GM21515 (cell line): ENCODE results near the gene TBCA.
"Not testable (repeated sequence)": the region's sequence is repeated elsewhere in the genome, so short reads cannot be mapped to it uniquely, and the experiment has no call there.

ENCODE experiments used
- ATAC-seq: cut with Tn5 transposase; IDR thresholded peaks from one replicate; pipeline ENCODE4 v1.9.1; 2021; ENCODE audit not compliant: unreplicated experiment

Gene TBCA

DNA sequence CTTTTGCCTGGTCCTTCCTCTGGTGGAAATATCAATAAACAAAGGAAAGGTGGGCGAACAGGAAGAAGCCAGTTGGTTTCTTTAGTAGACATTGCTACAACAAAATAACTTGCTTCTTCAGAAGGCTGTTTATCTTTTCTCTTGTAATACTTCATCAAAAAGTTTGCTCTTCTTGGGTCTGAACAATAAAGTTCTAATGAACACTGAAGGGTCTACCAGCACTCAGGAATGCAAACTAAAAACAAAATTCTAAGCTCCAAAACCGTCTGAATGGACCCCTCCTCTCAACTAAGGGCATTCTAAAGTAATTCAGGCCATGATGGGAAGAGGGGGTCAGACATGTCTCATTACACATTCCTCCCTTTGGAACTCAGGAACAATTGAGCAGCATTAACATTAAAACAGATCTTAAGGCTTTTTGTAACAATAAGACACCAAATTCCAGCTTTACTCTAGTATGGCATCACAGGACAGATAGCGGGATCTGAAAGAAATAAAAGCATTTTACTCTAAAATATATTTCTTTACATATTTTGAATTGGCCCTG is 2.3 kb downstream of the TBCA start:
- no peak for ATAC-seq

DNA sequence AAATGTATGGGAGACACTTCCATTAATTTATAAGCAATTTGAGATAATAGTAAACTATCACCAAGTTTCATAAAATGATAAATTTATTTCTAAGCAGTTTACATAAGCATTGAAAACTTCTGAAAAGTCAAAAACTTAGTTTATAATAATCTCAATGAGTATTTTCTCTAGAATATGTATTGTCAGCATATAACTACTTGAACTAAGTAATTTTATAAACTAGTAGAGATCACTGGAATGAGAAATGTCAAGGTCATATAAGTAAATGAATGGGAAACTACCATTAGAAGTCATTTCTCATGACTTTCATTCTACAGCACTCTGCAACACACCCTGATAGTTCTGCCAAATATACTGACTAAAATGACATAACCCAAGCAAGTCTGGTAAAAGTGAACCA is 3.4 kb downstream of the TBCA start:
- no peak for ATAC-seq

DNA sequence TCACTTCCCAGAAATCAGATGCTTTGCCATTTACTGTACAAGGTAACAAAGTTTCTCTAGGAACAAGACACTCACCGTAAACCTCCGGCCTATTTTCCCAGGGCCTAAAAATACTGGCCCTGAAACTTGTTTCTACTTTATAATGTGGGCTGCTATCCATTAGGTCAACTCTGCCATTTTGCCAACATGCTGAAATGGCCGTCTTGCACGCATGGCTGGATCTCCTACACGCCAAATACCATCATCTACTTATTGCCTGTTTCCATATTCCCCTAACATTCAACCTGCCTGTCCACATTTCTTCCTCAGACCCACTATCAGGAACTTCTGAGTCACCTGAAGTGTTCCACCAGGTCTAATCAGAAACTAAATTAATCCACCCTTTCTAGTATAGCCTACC is 4.7 kb downstream of the TBCA start:
- ATAC-seq, result no peak

DNA sequence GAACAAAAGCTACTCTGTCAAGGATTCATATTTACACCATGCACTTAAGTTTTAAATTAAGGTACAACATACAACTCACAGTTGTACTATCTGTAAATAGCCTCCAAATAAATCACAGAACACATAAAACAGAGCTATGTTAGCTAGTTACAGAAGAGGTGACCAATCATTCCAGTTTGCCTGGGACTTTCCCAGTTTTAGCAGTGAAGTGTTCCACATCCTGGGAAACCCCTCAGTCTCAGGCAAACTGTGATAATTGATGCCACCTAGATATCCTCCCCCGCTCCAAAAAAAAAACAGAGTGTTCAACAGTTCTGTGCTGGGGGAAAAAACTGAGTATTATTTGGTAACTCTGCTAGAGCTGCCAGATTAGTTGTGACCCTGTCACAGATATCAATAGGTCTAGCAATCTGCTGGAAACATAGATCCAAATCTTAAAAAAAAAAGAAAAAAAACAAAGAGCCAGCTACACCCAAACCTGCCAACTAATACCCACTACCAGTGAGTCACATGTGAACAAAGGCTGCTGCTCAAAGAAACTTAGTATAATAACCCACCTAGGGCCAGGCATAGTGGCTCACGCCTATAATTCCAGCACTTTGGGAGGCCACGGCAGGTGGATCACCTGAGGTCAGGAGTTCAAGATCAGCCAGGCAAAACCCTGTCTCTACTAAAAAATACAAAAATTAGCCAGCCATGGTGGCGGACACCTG is 5.7 kb downstream of the TBCA start:
- ATAC-seq, result no peak

DNA sequence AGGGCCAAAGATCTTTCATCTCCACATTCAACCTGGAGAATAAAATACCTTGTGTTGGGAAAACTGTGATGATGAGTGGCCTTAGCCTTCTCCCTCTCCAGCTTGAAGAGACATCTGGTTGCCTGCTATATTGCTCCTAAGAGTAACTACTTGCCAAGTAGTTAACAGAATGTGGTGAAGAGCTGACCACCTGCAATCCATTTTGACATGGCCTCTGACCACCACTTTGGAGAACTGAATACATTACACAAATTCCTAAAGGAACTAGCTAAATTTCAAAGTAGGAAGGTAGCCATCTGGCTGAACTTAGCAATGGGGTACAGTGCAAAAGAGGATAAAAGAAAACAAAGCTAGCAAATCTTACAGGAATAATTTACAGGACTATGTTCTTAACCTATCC is 7.2 kb downstream of the TBCA start:
- no peak for ATAC-seq

DNA sequence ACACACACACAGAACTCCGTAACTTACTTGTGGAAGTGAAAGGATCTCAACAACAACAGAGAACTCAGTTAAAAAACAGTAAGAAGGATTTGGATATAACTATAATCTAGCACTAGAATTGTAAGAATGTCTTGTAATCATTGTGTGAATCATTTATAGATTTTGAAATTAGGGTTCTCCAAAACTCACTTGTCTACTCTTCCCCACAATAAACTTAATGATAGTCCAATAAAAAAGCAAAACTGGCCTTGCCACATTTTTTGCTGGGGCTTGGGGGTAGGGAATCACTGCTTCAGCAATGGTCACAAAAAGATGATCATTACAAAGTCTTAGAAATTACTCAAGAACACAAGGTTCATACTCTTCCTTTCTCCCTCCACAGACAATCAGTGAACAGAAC is 8.8 kb downstream of the TBCA start:
- ATAC-seq, result no peak

DNA sequence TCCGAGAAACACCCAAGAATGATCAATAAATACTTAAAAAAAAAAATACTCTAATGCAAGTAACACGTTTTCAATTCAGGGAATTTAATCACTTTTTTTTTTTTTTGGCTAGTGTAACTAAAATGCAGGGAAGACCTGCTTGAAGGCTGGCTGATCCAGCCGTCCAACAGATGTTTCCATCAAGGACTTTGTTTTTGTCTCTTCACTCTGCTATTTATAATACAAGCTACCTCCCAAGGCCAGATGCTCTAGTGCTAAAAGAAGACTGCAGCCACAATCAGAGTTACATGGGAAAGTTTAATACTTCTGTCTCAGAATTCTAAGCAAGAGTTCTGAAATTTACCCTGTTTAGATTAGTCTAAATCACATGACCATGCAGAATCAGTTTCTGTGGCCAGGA is 14.5 kb downstream of the TBCA start:
- ATAC-seq, result no peak

DNA sequence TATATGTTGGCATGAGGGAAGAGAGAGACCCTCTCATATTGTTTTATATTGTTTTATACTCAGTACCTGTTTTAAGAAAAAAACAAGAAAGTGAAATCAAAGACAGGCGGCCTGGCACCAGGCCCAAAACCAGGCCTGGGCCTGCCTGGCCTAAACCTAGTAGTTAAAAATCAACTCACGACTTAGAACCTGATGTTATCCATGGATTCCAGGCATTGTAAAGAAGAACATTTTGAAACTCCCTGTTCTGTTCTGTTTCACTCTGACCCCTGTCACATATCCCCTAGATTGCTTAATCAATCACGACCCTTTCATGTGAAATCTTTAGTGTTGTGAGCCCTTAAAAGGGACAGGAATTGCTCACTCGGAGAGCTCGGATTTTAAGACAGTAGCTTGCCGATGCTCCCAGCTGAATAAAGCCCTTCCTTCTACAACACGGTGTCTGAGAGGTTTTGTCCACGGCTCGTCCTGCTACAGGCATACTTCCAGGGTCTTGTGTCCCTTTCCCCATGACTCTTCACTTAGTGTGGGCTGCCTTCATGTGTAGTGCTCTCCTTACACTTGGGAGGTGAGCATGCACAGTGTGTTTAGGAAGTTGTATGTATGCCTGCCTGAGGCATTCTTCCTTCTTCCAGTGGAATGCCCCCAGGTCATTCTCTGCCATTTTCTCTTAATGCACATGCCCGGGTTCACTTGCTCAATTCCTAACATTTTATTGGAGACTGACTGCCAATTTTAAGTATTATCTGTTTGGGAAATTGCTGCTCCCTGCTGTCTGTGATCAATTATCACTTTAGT is 17.8 kb downstream of the TBCA start:
- no peak for ATAC-seq

DNA sequence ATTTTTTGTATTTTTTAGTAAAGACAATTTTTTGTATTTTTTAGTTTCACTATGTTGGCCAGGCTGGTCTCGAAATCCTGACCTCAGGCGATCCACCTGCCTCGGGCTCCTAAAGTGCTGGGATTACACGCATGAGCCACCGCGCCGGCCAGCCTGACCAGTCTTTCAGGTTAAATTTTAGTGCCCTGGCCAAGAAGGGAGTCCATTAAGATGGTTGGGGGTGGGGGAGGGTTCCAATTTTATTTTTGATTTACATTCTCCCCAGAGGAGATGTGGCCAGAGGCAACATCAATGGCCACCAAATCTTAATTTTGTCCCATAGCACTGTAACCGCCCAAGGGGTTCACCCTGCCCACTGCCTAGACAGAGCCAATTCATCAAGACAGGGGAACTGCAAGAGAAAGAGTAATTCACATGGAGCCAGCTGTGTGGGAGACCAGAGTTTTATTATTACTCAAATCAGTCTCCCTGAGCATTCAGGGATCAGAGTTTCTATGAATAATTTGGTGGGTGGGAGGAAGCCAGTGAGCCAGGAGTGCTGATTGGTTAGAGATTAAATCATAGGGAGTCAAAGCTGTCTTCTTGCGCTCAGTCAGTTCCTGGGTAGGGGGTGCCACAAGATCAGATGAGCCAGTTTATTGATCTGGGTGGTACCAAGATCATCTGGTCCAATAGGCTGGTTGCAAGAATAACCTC is 24.7 kb downstream of the TBCA start:
- ATAC-seq, result no peak

DNA sequence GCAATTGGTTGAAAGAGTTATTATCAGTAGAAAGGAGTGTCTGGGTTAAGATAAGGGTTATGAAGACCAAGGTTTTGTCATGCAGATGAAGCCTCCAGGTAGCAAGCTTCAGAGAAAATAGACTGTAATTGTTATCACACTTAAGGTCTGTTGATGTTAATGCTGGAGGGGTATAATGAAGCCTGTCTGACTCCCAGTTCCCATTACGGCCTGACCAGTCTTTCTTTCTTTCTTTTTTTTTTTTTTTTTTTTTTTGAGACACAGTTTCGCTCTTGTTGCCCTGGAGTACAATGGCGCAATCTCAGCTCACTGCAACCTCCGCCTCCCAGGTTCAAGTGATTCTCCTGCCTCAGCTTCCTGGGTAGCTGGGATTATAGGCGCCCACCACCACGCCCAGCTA is 25.2 kb downstream of the TBCA start:
- not testable (repeated sequence) for ATAC-seq

DNA sequence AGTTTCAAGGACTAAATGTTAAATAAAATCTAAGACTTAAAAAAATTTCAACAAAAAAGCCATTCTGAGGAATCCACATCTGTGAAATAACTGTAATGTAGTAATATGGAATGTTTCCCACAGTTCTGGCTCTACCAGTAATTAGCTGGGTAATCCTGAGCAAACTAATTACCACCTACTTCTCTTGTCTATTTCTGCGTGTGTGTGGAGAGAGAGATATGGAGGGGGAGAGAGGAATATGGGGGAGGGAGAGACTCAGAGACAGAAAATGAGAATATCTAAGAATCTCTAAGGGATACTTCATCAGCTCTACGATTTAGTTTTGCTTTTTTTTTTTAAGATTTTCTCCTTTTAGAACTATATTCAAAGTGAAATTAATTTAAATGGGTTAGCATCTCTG is 28.0 kb downstream of the TBCA start:
- ATAC-seq, result no peak

DNA sequence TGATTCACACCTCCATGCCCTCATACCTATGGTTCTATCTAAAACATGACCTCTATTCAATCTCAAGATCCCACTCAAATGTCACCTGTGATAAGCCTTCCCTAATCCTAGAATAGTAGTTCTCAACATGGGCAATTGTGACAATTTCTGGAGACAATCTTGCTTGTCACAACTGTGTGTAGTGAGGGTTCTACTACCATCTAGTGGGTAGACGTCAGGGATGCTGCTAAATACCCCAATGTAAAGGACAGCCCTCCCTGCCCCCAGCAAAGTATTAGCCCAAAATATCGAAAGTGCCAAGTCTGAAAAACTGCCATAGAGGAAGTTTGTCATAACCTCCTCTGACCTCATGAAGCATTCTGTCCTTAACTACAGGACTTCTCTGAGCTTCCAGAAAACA is 32.0 kb downstream of the TBCA start:
- ATAC-seq, result no peak

DNA sequence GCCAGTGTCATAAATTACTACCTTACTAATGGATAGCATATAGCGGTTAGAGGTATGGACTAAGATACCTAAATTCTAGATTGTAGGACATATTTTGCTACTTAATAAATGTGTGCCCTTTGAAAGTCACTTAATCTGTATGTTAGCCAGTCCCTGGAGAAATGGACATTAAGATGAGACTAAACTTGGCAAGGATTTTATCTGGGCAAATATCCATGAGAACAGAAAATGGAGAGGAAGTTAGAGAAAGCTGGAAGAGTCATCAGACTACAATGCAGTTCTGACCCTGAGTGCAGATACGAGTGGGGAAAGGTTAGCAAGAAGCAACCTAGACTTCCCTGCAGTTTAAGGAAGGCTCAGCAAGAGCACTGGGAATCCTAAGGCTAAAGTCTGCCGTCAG is 33.0 kb downstream of the TBCA start:
- ATAC-seq, result no peak

DNA sequence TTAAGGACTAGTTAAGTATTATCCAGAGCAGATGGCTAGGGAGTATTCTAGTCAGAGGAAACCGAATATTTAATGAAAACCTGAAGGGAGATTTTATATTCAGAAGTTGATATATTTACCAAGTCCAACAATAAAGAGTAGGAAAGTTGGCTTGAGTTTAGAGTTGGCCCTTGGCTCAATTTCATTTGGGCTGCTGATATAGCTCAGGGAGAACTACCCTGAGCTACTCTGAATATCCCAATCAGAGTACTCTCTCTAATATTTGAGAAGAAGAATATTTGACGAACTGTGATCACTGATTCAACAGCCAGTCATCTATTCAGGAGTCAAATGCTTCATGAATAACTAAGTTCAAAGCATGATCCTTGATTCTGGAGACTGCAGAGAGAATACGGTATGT is 34.5 kb downstream of the TBCA start:
- no peak for ATAC-seq

DNA sequence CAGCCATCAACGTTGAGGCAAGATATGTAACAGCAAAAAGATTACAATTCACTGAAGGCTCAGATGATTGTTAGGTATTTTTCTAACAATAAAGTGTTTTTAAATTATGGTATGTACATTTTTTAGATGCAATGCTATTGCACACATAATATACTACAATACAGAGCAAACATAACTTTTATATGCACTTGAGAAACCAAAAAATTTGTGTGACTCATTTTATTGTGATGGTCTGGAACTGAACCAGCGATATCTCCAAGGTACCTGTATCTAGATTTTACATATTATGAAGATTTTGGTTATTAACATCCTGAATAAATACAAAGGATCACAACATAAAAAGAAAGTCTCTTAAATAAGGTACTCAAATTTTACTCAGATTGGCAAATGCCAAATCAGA is 41.3 kb downstream of the TBCA start:
- ATAC-seq, result no peak

DNA sequence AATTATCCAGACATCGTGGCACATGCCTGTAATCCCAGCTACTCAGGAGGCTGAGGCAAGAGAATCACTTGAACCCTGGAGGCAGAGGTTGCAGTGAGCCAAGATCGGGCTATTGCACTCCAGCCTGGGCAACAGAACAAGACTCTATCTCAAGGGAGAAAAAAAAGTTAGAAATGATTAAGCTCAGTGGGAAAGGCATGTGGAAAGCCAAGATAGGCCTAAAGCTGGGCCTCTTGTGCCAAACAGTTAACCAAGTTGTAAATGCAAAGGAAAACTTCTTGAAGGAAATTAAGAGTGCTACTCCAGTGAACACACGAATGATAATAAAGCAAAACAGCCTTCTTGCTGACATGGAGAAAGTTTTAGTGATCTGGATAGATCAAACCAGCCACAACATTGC is 43.0 kb downstream of the TBCA start:
- ATAC-seq, result no peak

DNA sequence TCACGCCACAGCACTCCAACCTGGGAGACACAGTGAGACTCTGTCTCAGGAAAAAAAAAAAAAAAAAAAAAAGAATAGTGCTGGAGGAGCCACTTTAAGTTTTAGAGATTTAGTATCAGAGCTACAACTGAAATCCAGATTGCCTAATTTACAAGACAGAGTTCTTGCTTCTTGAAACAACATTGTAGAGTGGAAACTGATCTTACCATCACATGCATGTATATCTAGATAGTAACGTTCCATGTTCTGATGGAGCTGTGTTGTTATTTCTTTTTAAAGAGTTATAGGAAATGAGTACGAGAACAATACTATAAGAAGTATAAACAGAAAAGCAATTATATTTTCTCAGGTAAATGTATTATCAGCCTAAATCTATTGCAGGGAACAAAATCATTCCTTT is 48.9 kb downstream of the TBCA start:
- ATAC-seq, result no peak

DNA sequence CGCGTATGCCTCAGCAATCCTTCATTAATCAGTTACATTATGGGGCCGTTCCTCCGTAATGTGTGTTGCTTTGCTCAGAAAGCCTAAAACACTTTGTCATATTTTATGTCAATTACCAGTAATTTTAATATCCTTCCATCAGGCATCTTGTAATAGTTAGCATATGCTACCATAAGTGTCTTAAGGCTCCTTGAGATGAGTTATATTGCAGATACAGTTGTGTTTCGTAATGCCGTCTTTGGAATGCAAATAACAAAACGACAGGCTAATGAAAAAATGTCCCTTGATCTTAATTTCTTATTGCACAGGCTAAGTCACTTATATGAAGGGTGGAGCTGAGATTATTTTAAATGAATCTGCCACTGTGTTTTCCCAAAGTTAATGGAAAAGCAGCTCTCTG is 50.5 kb downstream of the TBCA start:
- ATAC-seq, result no peak

DNA sequence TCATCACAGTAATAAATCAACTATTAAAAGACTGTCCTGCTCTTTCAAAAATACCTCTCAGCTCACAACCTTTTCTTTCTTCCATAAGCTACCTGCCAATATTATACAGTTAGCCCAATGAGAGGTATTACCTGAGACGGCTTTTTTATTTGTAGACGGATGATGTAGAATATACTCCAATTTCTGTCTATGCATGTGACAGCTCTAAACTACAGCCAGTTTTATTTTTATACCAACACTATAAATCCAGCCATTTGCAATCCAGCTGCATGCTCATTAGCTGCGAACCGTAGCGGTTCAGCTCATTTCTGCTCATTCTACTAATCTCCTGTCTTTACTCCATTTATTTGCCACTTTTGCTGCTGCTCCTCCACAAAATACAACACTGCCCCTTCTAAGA is 51.2 kb downstream of the TBCA start:
- ATAC-seq, result no peak

DNA sequence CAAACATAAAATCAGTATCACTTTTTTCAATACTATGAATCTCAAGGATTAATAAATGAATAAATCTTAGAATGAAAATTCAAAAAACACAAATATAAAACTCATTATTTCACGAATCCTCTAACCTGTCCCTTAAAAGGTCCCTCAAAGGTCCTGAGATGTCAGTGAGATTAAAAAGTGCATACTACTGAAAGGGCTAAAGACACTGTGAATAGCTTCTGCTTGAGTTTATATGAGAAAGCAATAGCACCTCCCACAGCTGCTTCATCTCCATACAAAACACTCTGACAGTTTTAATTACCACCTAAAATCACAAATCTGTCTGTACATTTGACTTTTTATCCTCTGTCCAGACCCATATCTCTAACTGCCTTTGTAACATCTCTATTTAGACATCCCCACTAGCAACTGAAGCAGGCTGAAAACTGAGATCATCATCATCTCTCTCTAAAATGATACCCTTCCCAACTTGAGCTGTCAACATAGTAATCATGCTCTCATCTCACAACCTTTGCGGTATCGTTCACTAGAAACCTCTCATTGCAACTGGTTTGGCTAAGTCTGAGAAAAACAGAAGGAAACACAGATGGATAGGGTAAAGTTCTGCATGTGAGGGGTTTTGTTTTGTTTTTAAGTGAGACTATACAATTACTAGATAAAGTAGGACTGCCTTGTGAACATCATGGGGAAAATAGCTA is 56.3 kb downstream of the TBCA start:
- no peak for ATAC-seq

DNA sequence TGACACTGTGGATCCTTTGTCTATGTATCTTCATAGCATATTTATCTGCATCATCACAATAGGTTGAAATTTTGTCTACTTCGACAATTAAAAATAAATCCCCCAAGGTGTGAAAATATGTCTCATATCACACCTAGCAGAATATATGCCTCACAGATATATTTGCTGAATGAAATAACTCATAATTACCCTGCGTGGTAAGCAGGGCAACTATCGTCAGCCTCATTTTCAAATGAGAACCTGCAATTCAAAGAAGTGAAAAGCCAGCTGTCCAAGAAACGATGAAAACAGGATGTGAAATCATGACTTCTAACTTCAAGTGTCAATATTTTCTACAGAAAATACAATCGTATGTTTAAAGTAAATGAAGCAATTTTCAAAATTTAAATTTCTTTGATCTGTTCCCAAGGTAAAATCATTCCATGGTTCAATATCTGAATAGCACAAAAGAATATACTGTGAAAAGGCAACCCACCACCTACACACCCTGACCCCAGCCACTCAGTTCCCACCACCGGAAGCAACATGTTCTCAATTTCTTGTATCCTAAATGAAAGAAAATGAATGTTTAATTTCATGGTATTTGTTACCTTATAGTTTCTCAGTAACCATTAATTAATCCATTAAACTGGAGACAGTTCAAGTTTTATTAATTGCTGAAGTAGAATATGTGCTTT is 57.1 kb downstream of the TBCA start:
- no peak for ATAC-seq
